Loucy (cell line): ENCODE data around the gene DSCAML1.

Source experiments
- H2AFZ ChIP-seq: fragments of 200-600 bp; sonication (generic); 2 replicates; pipeline ENCODE4 v1.6.0; 2016; ENCODE audit warnings: antibody characterized with exemption, mild to moderate bottlenecking, low read length, moderate library complexity
- H3F3A ChIP-seq: fragments of 200-600 bp; 2 replicates; pipeline ENCODE4 v1.6.0; 2016; ENCODE audit warnings: antibody characterized with exemption, low read depth, mild to moderate bottlenecking
- H3K27me3 ChIP-seq: fragments of 200-600 bp; sonication (generic); 2 replicates; pipeline ENCODE4 v1.6.1; 2014; ENCODE audit warnings: low read length, mild to moderate bottlenecking; ENCODE audit not compliant: insufficient read depth, poor library complexity, severe bottlenecking
- H3K36me3 ChIP-seq: fragments of 200-600 bp; sonication (generic); 2 replicates; pipeline ENCODE4 v1.6.1; 2016; ENCODE audit warnings: low read length; ENCODE audit not compliant: insufficient read depth
- H3K4me1 ChIP-seq: fragments of 200-600 bp; sonication (generic); 2 replicates; pipeline ENCODE4 v1.5.1; 2014; ENCODE audit warnings: low read length, mild to moderate bottlenecking; ENCODE audit not compliant: insufficient read depth, poor library complexity, severe bottlenecking
- H3K4me2 ChIP-seq: fragments of 200-600 bp; sonication (generic); 2 replicates; pipeline ENCODE4 v1.6.0; 2014; ENCODE audit warnings: antibody characterized with exemption, low read length, low read depth, mild to moderate bottlenecking; ENCODE audit not compliant: poor library complexity, severe bottlenecking
- H3K4me3 ChIP-seq: fragments of 200-600 bp; sonication (generic); 2 replicates; pipeline ENCODE4 v1.5.1; 2014; ENCODE audit warnings: low read length, mild to moderate bottlenecking, mixed read lengths; ENCODE audit not compliant: poor library complexity, severe bottlenecking
- H3K79me2 ChIP-seq: fragments of 200-600 bp; sonication (generic); 2 replicates; pipeline ENCODE4 v1.6.1; 2014; ENCODE audit warnings: low read length; ENCODE audit not compliant: insufficient read depth
- H3K9ac ChIP-seq: fragments of 200-600 bp; sonication (generic); 2 replicates; pipeline ENCODE4 v1.6.0; 2014; ENCODE audit warnings: mild to moderate bottlenecking, low read depth, low read length, moderate library complexity; ENCODE audit not compliant: poor library complexity, severe bottlenecking
- H3K9me2 ChIP-seq: fragments of 200-600 bp; sonication (generic); replicated peaks from 2 replicates; pipeline ENCODE4 v1.6.1; 2016; ENCODE audit warnings: low read depth, low read length, mixed read lengths
- H3K9me3 ChIP-seq: fragments of 200-600 bp; sonication (generic); 2 replicates; pipeline ENCODE4 v1.6.1; 2014; ENCODE audit warnings: mild to moderate bottlenecking, antibody characterized with exemption, low read length, low read depth; ENCODE audit not compliant: insufficient read depth
- H4K20me1 ChIP-seq: fragments of 200-600 bp; sonication (generic); 2 replicates; pipeline ENCODE4 v1.6.0; 2014; ENCODE audit warnings: antibody characterized with exemption, low read length, mild to moderate bottlenecking; ENCODE audit not compliant: insufficient read depth, poor library complexity, severe bottlenecking
- EZH2phosphoT487 ChIP-seq: fragments of 200-600 bp; IDR thresholded peaks from 2 replicates; pipeline ENCODE4 v1.6.1; 2018; ENCODE audit warnings: antibody characterized with exemption, mild to moderate bottlenecking, moderate library complexity, borderline replicate concordance
- TF ChIP-seq, protein P1 (sequence below): fragments of 200-600 bp; sonication (generic); conservative IDR thresholded peaks from 2 replicates; pipeline ENCODE4 v1.5.1; 2014; ENCODE audit warnings: mild to moderate bottlenecking, antibody characterized with exemption, low read length

Gene DSCAML1

DNA sequence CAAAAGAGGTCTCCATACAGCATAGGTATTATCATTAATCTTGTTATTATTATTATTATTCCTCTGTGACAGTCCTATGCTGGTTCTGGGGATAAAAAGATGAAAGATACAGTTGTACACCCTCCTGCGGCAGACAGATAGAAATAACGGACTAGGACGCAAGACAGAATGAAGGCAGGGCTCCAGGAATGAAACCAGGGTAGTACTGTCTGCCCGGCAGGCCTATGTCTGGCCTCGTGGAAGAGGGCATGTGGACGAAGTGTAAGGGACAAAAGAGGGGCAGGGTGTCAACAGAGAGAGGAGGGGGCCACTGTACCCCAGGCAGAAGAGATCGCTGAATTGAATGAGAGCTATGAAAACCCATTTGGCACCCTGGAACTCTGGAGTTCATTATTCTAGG, 25.2 kb downstream of the DSCAML1 start:
- Histone ChIP-seq H3K4me2 (no peak overlapping the region), H3K4me1 (no peaks in the 10 kb centered on the region), H2AFZ (no peak overlapping the region), H3K9me2 (no peaks in the 10 kb centered on the region), H3K9me3 (no peaks in the 10 kb centered on the region), H4K20me1 (no peaks in the 10 kb centered on the region), H3K36me3 (no peaks in the 10 kb centered on the region), H3K9ac (no peak overlapping the region), H3K4me3 (no peak overlapping the region), H3F3A (no peaks in the 10 kb centered on the region), H3K27me3 (no peaks in the 10 kb centered on the region), H3K79me2 (no peaks in the 10 kb centered on the region)
- TF ChIP-seq, protein P1, sequence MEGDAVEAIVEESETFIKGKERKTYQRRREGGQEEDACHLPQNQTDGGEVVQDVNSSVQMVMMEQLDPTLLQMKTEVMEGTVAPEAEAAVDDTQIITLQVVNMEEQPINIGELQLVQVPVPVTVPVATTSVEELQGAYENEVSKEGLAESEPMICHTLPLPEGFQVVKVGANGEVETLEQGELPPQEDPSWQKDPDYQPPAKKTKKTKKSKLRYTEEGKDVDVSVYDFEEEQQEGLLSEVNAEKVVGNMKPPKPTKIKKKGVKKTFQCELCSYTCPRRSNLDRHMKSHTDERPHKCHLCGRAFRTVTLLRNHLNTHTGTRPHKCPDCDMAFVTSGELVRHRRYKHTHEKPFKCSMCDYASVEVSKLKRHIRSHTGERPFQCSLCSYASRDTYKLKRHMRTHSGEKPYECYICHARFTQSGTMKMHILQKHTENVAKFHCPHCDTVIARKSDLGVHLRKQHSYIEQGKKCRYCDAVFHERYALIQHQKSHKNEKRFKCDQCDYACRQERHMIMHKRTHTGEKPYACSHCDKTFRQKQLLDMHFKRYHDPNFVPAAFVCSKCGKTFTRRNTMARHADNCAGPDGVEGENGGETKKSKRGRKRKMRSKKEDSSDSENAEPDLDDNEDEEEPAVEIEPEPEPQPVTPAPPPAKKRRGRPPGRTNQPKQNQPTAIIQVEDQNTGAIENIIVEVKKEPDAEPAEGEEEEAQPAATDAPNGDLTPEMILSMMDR: no peak
- no peak for TF ChIP-seq EZH2phosphoT487

GRCh38 chr11:117771197-117771596, 25.8 kb downstream of the DSCAML1 start:
- H3K4me3 ChIP-seq: no peak overlapping the region
- no peaks in the 10 kb centered on the region for H3K79me2 ChIP-seq
- no peaks in the 10 kb centered on the region for H3K36me3 ChIP-seq
- H4K20me1 ChIP-seq: no peaks in the 10 kb centered on the region
- H3F3A ChIP-seq: no peaks in the 10 kb centered on the region
- no peaks in the 10 kb centered on the region for H3K4me1 ChIP-seq
- no peaks in the 10 kb centered on the region for H3K27me3 ChIP-seq
- no peak overlapping the region for H3K4me2 ChIP-seq
- no peak overlapping the region for H3K9ac ChIP-seq
- H3K9me2 ChIP-seq: no peaks in the 10 kb centered on the region
- TF ChIP-seq EZH2phosphoT487: no peak
- TF ChIP-seq, protein P1: no peak
- no peak overlapping the region for H2AFZ ChIP-seq
- no peaks in the 10 kb centered on the region for H3K9me3 ChIP-seq

DNA sequence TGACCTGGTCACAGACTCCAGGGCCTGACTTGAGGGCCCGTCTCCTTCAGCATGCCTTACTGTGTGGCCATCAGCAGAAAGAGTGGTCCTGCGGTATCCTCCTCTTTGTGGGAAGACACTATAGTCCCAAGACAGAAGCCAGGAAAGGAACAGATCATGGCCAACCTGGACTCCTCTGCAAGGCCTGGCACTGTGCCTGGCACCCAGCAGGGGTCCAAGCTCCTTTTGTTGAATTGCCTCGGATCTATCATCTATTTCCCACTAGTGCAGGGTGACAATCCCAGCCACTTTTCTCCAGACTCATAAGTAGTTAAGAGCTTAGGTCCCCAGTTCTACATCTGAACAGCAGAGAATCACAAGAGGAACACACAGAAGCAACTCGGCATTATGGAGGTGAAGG, 27.0 kb downstream of the DSCAML1 start:
- no peaks in the 10 kb centered on the region for H3K9me3 ChIP-seq
- H3K9me2 ChIP-seq: no peaks in the 10 kb centered on the region
- H3K4me3 ChIP-seq: no peak overlapping the region
- H3K36me3 ChIP-seq: no peaks in the 10 kb centered on the region
- no peak overlapping the region for H3K4me2 ChIP-seq
- no peaks in the 10 kb centered on the region for H3K79me2 ChIP-seq
- H2AFZ ChIP-seq: no peak overlapping the region
- H3K27me3 ChIP-seq: no peaks in the 10 kb centered on the region
- H3K9ac ChIP-seq: no peak overlapping the region
- TF ChIP-seq, protein P1: no peak
- TF ChIP-seq EZH2phosphoT487: no peak
- no peaks in the 10 kb centered on the region for H3K4me1 ChIP-seq
- H4K20me1 ChIP-seq: no peaks in the 10 kb centered on the region
- no peaks in the 10 kb centered on the region for H3F3A ChIP-seq
